ENCODE data around the gene TMEM87A. TPM values are rescaled to one million over a fixed set of nuclear protein-coding genes. Genes with fewer than 3 reads are reported as not detected.

Gene TMEM87A
- polyA plus RNA-seq, 2 of the 4 experiments (the other 2 are of a cell fraction) = 30.3 to 49.8 TPM

GRCh38 chr15:42239528-42240182 is 33.6 kb downstream of the TMEM87A start:
- TF ChIP-seq RNF2 (IDR thresholded peaks at IDR 0.05; ENCODE audit: borderline replicate concordance, low read depth) = no peak
- no peak for TF ChIP-seq BHLHE40 (IDR thresholded peaks at IDR 0.05; ENCODE audit: low read depth, low read length)
- no peak for TF ChIP-seq FOSB (CRISPR knock-in tag; IDR thresholded peaks at IDR 0.05)
- no peak for TF ChIP-seq MAZ (IDR thresholded peaks at IDR 0.05; ENCODE audit: borderline replicate concordance, low read depth, low read length)
- TF ChIP-seq HES2 (IDR thresholded peaks at IDR 0.05) = no peak
- no peak for TF ChIP-seq CBX8 (IDR thresholded peaks at IDR 0.05)
- no peak for TF ChIP-seq PHF8 (IDR thresholded peaks at IDR 0.05; ENCODE audit: borderline replicate concordance, low read depth)
- no peak for TF ChIP-seq TP53 (CRISPR knock-in tag; IDR thresholded peaks at IDR 0.05)
- TF ChIP-seq JUN (IDR thresholded peaks at IDR 0.05) = no peak
- no peak for TF ChIP-seq HOXA7 (CRISPR knock-in tag; IDR thresholded peaks at IDR 0.05)
- TF ChIP-seq SREBF2 (IDR thresholded peaks at IDR 0.05) = no peak
- no peak for TF ChIP-seq POLR2A (IDR thresholded peaks at IDR 0.05; ENCODE audit: low read length)
- no peak for TF ChIP-seq ZFP36 (IDR thresholded peaks at IDR 0.05; ENCODE audit: borderline replicate concordance, partially characterized antibody)
- TF ChIP-seq CBX2 (IDR thresholded peaks at IDR 0.05; ENCODE audit: borderline replicate concordance, low read depth) = no peak
- TF ChIP-seq KDM5A (IDR thresholded peaks at IDR 0.05) = no peak
- no peak for TF ChIP-seq MAFK (IDR thresholded peaks at IDR 0.05; ENCODE audit: partially characterized antibody)
- no peak for TF ChIP-seq ZSCAN20 (CRISPR knock-in tag; IDR thresholded peaks at IDR 0.05)
- TF ChIP-seq REST (IDR thresholded peaks at IDR 0.05) = no peak
- TF ChIP-seq RAD21 (conservative IDR thresholded peaks at IDR 0.05 in 1 of 2, IDR thresholded peaks at IDR 0.05 in 1 of 2) = no peak
- TF ChIP-seq HDAC2 (IDR thresholded peaks at IDR 0.05) = no peak
- ChIA-PET POLR2A (no interaction called here), CTCF (no interaction called here)
- FAIRE-seq = no peak
- Histone ChIP-seq H3K4me1 (no peaks in the 10 kb centered on the region), H3K4me2 (no peak overlapping the region), H3K4me3 (no peak overlapping the region), H3K27ac (no peak overlapping the region), H3K9me3 (no peaks in the 10 kb centered on the region)
- no peak for DNase-seq (ENCODE audit: low read depth in 1 of 2, low spot score in 1 of 2)
- ATAC-seq = no peak

- TF ChIP-seq ZFP36 (IDR thresholded peaks at IDR 0.05; ENCODE audit: borderline replicate concordance, partially characterized antibody) (no peak), NPAS2 (CRISPR knock-in tag; IDR thresholded peaks at IDR 0.05; ENCODE audit: borderline replicate concordance) (no peak), HOXA7 (CRISPR knock-in tag; IDR thresholded peaks at IDR 0.05) (no peak), EHF (CRISPR knock-in tag; IDR thresholded peaks at IDR 0.05) (no peak), PBX3 (IDR thresholded peaks at IDR 0.05) (no peak), MAFK (IDR thresholded peaks at IDR 0.05; ENCODE audit: partially characterized antibody) (no peak), RARB (CRISPR knock-in tag; IDR thresholded peaks at IDR 0.05) (no peak), HES2 (IDR thresholded peaks at IDR 0.05) (no peak), REST (IDR thresholded peaks at IDR 0.05) (no peak), POLR2A (IDR thresholded peaks at IDR 0.05; ENCODE audit: low read length) (no peak)
- Histone ChIP-seq H3K4me2 (no peak overlapping the region), H3K4me1 (no peaks in the 10 kb centered on the region), H3K27ac (no peak overlapping the region), H3K4me3 (no peak overlapping the region), H3K9me3 (no peaks in the 10 kb centered on the region)
- DNase-seq (ENCODE audit: low read depth in 1 of 2, low spot score in 1 of 2) (no peak), FAIRE-seq (no peak), ATAC-seq (no peak)
- whole genome bisulfite sequencing (ENCODE audit: missing lambda C conversion rate) = 81% methylated on average over 2 of the region's 2 CpGs
- ChIA-PET CTCF (interaction anchor here (0.6 kb wide), 1 partner anchor 137 kb away, joined by 3 read pairs; no protein-coding TSS in a partner anchor), POLR2A (no interaction called here)
Observed at GRCh38 chr15:42233107-42233506, 40.1 kb downstream of the TMEM87A start.

Measured in A549 (cell line).